HCT116 (cell line): ENCODE data around the gene WDR64.

Experiments
- CEBPB ChIP-seq: IDR thresholded peaks from 2 replicates; pipeline ENCODE4 v1.6.1; 2012; ENCODE audit warnings: low read depth
- CTCF ChIP-seq, 3 experiments: fragments of 200-600 bp in 1 of 3; sonication (generic) in 1 of 3; IDR thresholded peaks in 2 of 3; conservative IDR thresholded peaks in 1 of 3; 2 replicates each; pipeline ENCODE4 v1.5.1; 2012 to 2017; ENCODE audit warnings: low read depth in 2 of 3, low read length in 2 of 3, antibody characterized with exemption in 1 of 3, borderline replicate concordance in 1 of 3, control low read depth in 1 of 3, mild to moderate bottlenecking in 1 of 3, mixed read lengths in 1 of 3, mixed run types in 1 of 3, moderate library complexity in 1 of 3; ENCODE audit not compliant: insufficient read depth in 1 of 3
- EGR1 ChIP-seq: IDR thresholded peaks from 2 replicates; pipeline ENCODE4 v1.6.1; 2012; ENCODE audit warnings: low read depth
- EZH2phosphoT487 ChIP-seq: fragments of 200-600 bp; IDR thresholded peaks from 2 replicates; pipeline ENCODE4 v1.6.1; 2018; ENCODE audit warnings: antibody characterized with exemption, borderline replicate concordance
- RAD21 ChIP-seq: IDR thresholded peaks from 2 replicates; pipeline ENCODE4 v1.6.1; 2012; ENCODE audit warnings: low read depth, mild to moderate bottlenecking
- REST ChIP-seq: IDR thresholded peaks from 2 replicates; pipeline ENCODE4 v1.6.1; 2012; ENCODE audit warnings: low read depth
- SRF ChIP-seq: IDR thresholded peaks from 2 replicates; pipeline ENCODE4 v1.6.1; 2012; ENCODE audit warnings: low read depth
- YY1 ChIP-seq: IDR thresholded peaks from 2 replicates; pipeline ENCODE4 v1.6.1; 2011; ENCODE audit warnings: low read length, low read depth, moderate library complexity, mild to moderate bottlenecking; ENCODE audit not compliant: insufficient replicate concordance; ENCODE audit errors: extremely low read depth

- TF ChIP-seq CTCF (IDR thresholded peaks at IDR 0.05 in 2 of 3, conservative IDR thresholded peaks at IDR 0.05 in 1 of 3; ENCODE audit: borderline replicate concordance in 1 of 3, insufficient read depth in 1 of 3, low read depth in 2 of 3, low read length in 2 of 3) (no peak), RAD21 (no peak), EZH2phosphoT487 (no peak), SRF (no peak), YY1 (peak; percentile 34), EGR1 (no peak), CEBPB (no peak), REST (no peak)
Measured at GRCh38 chr1:241640149-241640866, 11.8 kb upstream of the WDR64 start, which contains the start of the genes CHML and OPN3.
